ENCODE measurements around the gene FIGN. TPM values are rescaled to one million over a fixed set of nuclear protein-coding genes. Genes with fewer than 3 reads are reported as not detected.
A peak's percentile ranks its signal among the peaks of the same experiment; 100 is the strongest.

Gene FIGN
- 1 to 10 TPM; 1.3 to 4.4 (median 2.0) TPM for total RNA-seq (2021; fragmentation: NEBNext Ultra II Directional; extraction: Animal tissue kit (Norgen Biotek cat#: 25700))
- long read RNA-seq, full-length matches to known transcripts = 1 of 5 reads
- long read RNA-seq, partial matches to known transcripts = 0 of 5 reads
- long read RNA-seq, other reads (novel, unspliced or antisense) = 4 of 5 reads

GRCh38 chr2:163735685-163736432, at the start of gene FIGN:
Gene FIGN, minus strand, starts transcription at chr2:163736008. Its CDS starts 1,081 bp downstream, at chr2:163734927.
- peaks cover 36% of the 10 kb centered on the region for H3K4me1 Mint-ChIP-seq (ENCODE audit: low read depth)
- no peaks in the 10 kb centered on the region for H3K9me3 Mint-ChIP-seq
- peak; percentile 58 for DNase-seq
- TF ChIP-seq CTCF (IDR thresholded peaks at IDR 0.05) = no peak
- peak within 1 kb of the TSS; percentile 89 for H3K4me3 Mint-ChIP-seq
- no peaks in the 10 kb centered on the region; the same call in 1 of the 2 replicates for H3K27me3 Mint-ChIP-seq (ENCODE audit: insufficient read depth)
- H3K27ac Mint-ChIP-seq = peak within 1 kb of the TSS; percentile 81
- no peaks in the 10 kb centered on the region for H3K36me3 Mint-ChIP-seq (ENCODE audit: low read depth)

DNA sequence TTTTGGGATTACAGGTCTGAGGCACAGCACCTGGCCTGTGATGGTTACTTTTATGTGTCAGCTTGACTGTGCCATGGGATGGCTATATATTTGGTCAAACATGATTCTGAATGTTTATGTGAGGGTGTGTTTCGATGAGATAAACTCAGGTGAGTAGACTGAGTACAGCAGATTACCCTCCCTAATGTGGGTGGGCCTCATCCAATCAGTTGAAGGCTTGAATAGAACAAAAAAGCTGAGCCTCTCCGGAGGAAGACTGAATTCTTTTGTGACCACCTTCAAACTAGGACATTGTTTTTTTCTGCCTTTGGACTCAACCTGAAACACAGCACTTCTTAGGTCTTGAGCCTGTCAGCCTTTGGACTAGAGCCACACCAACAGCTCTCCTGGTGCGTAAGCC, 49.4 kb upstream of the FIGN start:
- H3K4me1 Mint-ChIP-seq (ENCODE audit: low read depth) = no peaks in the 10 kb centered on the region
- no peak overlapping the region for H3K27ac Mint-ChIP-seq
- no peak for TF ChIP-seq CTCF (IDR thresholded peaks at IDR 0.05)
- DNase-seq = no peak
- H3K27me3 Mint-ChIP-seq (ENCODE audit: insufficient read depth) = peaks cover 3% of the 10 kb centered on the region; the same call in 1 of the 2 replicates
- no peaks in the 10 kb centered on the region for H3K36me3 Mint-ChIP-seq (ENCODE audit: low read depth)
- H3K9me3 Mint-ChIP-seq = no peaks in the 10 kb centered on the region; the same call in 1 of the 2 replicates
- no peak overlapping the region for H3K4me3 Mint-ChIP-seq

- Mint-ChIP-seq H3K27ac (no peak overlapping the region), H3K36me3 (ENCODE audit: low read depth) (no peaks in the 10 kb centered on the region), H3K27me3 (ENCODE audit: insufficient read depth) (no peaks in the 10 kb centered on the region), H3K4me1 (ENCODE audit: low read depth) (peaks cover 25% of the 10 kb centered on the region), H3K9me3 (peaks cover 5% of the 10 kb centered on the region), H3K4me3 (no peak overlapping the region)
- no peak for TF ChIP-seq CTCF (IDR thresholded peaks at IDR 0.05)
- DNase-seq = no peak
These were observed 44.3 kb upstream of the FIGN start for GRCh38 chr2:163779970-163780597.

- H3K4me3 Mint-ChIP-seq = no peak overlapping the region; the same call in 1 of the 2 replicates
- peaks cover 5% of the 10 kb centered on the region for H3K9me3 Mint-ChIP-seq
These were observed 42.4 kb upstream of the FIGN start for GRCh38 chr2:163778045-163778781.

More at GRCh38 chr2:163778045-163778781, 42.4 kb upstream of the FIGN start:
- no peak for TF ChIP-seq CTCF (IDR thresholded peaks at IDR 0.05)
- Mint-ChIP-seq H3K27me3 (ENCODE audit: insufficient read depth) (no peaks in the 10 kb centered on the region), H3K36me3 (ENCODE audit: low read depth) (no peaks in the 10 kb centered on the region), H3K4me1 (ENCODE audit: low read depth) (peaks cover 33% of the 10 kb centered on the region), H3K27ac (peak overlapping the region; percentile 0; the same call in 1 of the 2 replicates)
- peak; percentile 76 for DNase-seq

Measured in HFFc6 (cell line).